HCT116 (cell line): ENCODE measurements around the gene FHIT. TPM values are rescaled to one million over a fixed set of nuclear protein-coding genes. Genes with fewer than 3 reads are reported as not detected.

ENCODE experiments used
- ATAC-seq: fragments of 200-7000 bp; cut with Tn5 transposase; 2 replicates; pipeline ENCODE4 v1.9.1; 2020; ENCODE audit warnings: mild to moderate bottlenecking, moderate library complexity
- BruUV-seq: library from RNA; stranded (reverse); fragments of 400-500 nt; replicated peaks from 2 replicates; lab custom pipeline; 2021; lab: Mats Ljungman, UMichigan
- CTCF ChIA-PET: fragments of 300-600 bp; sonication (Branson Sonifier 250); formaldehyde crosslinking; loops from one replicate; lab custom pipeline; 2021; ENCODE audit warnings: antibody characterized with exemption; lab: Charles Lee
- POLR2A ChIA-PET: fragments of 300-600, 350-600 bp; sonication (Branson Sonifier 250); formaldehyde crosslinking; loops from one replicate; lab custom pipeline; 2021; ENCODE audit warnings: antibody characterized with exemption; lab: Charles Lee
- RAD21 ChIA-PET, 2 experiments: fragments of 300-600 bp; sonication (Branson Sonifier 250); formaldehyde crosslinking; loops; one replicate each; lab custom pipeline; 2023; ENCODE audit warnings: low total read pairs in 2 of 2; ENCODE audit not compliant: uncharacterized antibody in 2 of 2, unreplicated experiment in 2 of 2, low non-redundant PET in 1 of 2; lab: Charles Lee
- DNase-seq: peaks from one replicate; pipeline ENCODE4 v3.0.0-alpha.2; 2010; ENCODE audit warnings: low read depth, low spot score
- H2AFZ ChIP-seq: fragments of 200-600 bp; shearing (Covaris generic), sonication (generic); 2 replicates; pipeline ENCODE4 v1.6.1; 2017; ENCODE audit warnings: low read depth, mixed run types, mixed read lengths, antibody characterized with exemption, low read length; ENCODE audit not compliant: poor library complexity, severe bottlenecking
- H3K27ac ChIP-seq: 2 replicates; pipeline ENCODE4 v1.5.1; 2012; ENCODE audit warnings: low read depth, low read length
- H3K27me3 ChIP-seq: fragments of 200-600 bp; sonication (generic); 2 replicates; pipeline ENCODE4 v1.6.1; 2016; ENCODE audit warnings: mixed run types, low read length, mixed read lengths; ENCODE audit not compliant: insufficient read depth
- H3K36me3 ChIP-seq, 2 experiments: fragments of 200-500 bp in 1 of 2; fragments of 200-600 bp in 1 of 2; sonication (Bioruptor generic) in 1 of 2; sonication (generic) in 1 of 2; 2 replicates each; pipeline versions ENCODE4 v1.5.1 to v1.6.1; 2014 to 2016; ENCODE audit warnings: low read length in 2 of 2, inconsistent platforms in 1 of 2, mixed read lengths in 1 of 2, mixed run types in 1 of 2; ENCODE audit not compliant: insufficient read depth in 2 of 2, control insufficient read depth in 1 of 2
- H3K4me1 ChIP-seq, 2 experiments: fragments of 200-600 bp in 1 of 2; sonication (generic) in 1 of 2; 2 replicates each; pipeline versions ENCODE4 v1.5.1 to v1.6.1; 2012 to 2017; ENCODE audit warnings: low read length in 2 of 2, inconsistent platforms in 1 of 2, mild to moderate bottlenecking in 1 of 2, mixed read lengths in 1 of 2, mixed run types in 1 of 2, moderate library complexity in 1 of 2; ENCODE audit not compliant: insufficient read depth in 2 of 2, control insufficient read depth in 1 of 2
- H3K4me2 ChIP-seq: fragments of 200-600 bp; sonication (generic); 2 replicates; pipeline ENCODE4 v1.6.1; 2017; ENCODE audit warnings: mixed run types, low read length, mixed read lengths
- H3K4me3 ChIP-seq, 2 experiments: fragments of 200-600 bp in 1 of 2; sonication (generic) in 1 of 2; replicated peaks in 1 of 2; 2 replicates each; pipeline ENCODE4 v1.5.1; 2011 to 2016; ENCODE audit warnings: low read length in 2 of 2, control low read depth in 1 of 2, low read depth in 1 of 2, mild to moderate bottlenecking in 1 of 2, mixed read lengths in 1 of 2, mixed run types in 1 of 2
- H3K79me2 ChIP-seq: fragments of 200-600 bp; sonication (generic); 2 replicates; pipeline ENCODE4 v1.6.1; 2017; ENCODE audit warnings: mild to moderate bottlenecking, mixed run types, low read length, moderate library complexity, mixed read lengths; ENCODE audit not compliant: insufficient read depth
- H3K9ac ChIP-seq: fragments of 200-600 bp; sonication (generic); 2 replicates; pipeline ENCODE4 v1.6.1; 2016; ENCODE audit warnings: low read length, mixed read lengths
- H3K9me2 ChIP-seq: fragments of 200-600 bp; sonication (generic), shearing (Covaris generic); 2 replicates; pipeline ENCODE4 v1.6.1; 2017; ENCODE audit warnings: mixed run types, mild to moderate bottlenecking, moderate library complexity; ENCODE audit not compliant: insufficient read depth
- H3K9me3 ChIP-seq, 2 experiments: fragments of 200-500 bp in 1 of 2; fragments of 200-600 bp in 1 of 2; sonication (Bioruptor generic) in 1 of 2; sonication (generic) in 1 of 2; 2 replicates each; pipeline ENCODE4 v1.6.1; 2014 to 2017; ENCODE audit warnings: low read length in 2 of 2, mixed read lengths in 2 of 2, inconsistent platforms in 1 of 2, low read depth in 1 of 2, mild to moderate bottlenecking in 1 of 2, mixed run types in 1 of 2, moderate library complexity in 1 of 2; ENCODE audit not compliant: control insufficient read depth in 1 of 2, insufficient read depth in 1 of 2
- H4K20me1 ChIP-seq: fragments of 200-600 bp; sonication (generic), shearing (Covaris generic); 2 replicates; pipeline ENCODE4 v1.6.1; 2017; ENCODE audit warnings: mixed run types, mild to moderate bottlenecking, moderate library complexity; ENCODE audit not compliant: insufficient read depth
- ATF3 ChIP-seq: IDR thresholded peaks from 2 replicates; pipeline ENCODE4 v1.6.1; 2012
- EGR1 ChIP-seq: IDR thresholded peaks from 2 replicates; pipeline ENCODE4 v1.6.1; 2012; ENCODE audit warnings: low read depth
- EZH2 ChIP-seq: fragments of 200-600 bp; sonication (generic); IDR thresholded peaks from 2 replicates; pipeline ENCODE4 v1.6.1; 2017; ENCODE audit warnings: antibody characterized with exemption, mixed run types
- EZH2phosphoT487 ChIP-seq: fragments of 200-600 bp; IDR thresholded peaks from 2 replicates; pipeline ENCODE4 v1.6.1; 2018; ENCODE audit warnings: antibody characterized with exemption, borderline replicate concordance
- FOSL1 ChIP-seq: IDR thresholded peaks from 2 replicates; pipeline ENCODE4 v1.6.1; 2012; ENCODE audit warnings: low read depth
- JUND ChIP-seq: IDR thresholded peaks from 2 replicates; pipeline ENCODE4 v1.6.1; 2012
- POLR2A ChIP-seq: IDR thresholded peaks from 2 replicates; pipeline ENCODE4 v1.7.0; 2011; ENCODE audit warnings: borderline replicate concordance; ENCODE audit not compliant: insufficient read depth, insufficient read length; ENCODE audit errors: extremely low read depth
- POLR2AphosphoS5 ChIP-seq: IDR thresholded peaks from 2 replicates; pipeline ENCODE4 v1.6.1; 2011; ENCODE audit warnings: mild to moderate bottlenecking, low read depth, low read length, moderate library complexity
- RAD21 ChIP-seq: IDR thresholded peaks from 2 replicates; pipeline ENCODE4 v1.6.1; 2012; ENCODE audit warnings: low read depth, mild to moderate bottlenecking
- SIN3A ChIP-seq: IDR thresholded peaks from 2 replicates; pipeline ENCODE4 v1.6.1; 2012; ENCODE audit warnings: low read depth
- SP1 ChIP-seq: IDR thresholded peaks from 2 replicates; pipeline ENCODE4 v1.6.1; 2012; ENCODE audit warnings: low read depth
- TCF7L2 ChIP-seq: IDR thresholded peaks from 2 replicates; pipeline ENCODE4 v1.7.0; 2011; ENCODE audit warnings: borderline replicate concordance, inconsistent platforms; ENCODE audit not compliant: insufficient read depth, insufficient read length; ENCODE audit errors: extremely low read depth
- ZFX ChIP-seq: fragments of 450-650 bp; IDR thresholded peaks from 2 replicates; pipeline ENCODE4 v1.6.1; 2017
- intact Hi-C: fragments of 100-400 bp; cut with micrococcal nuclease; formaldehyde crosslinking; loops from 2 replicates; pipeline ENCODE4 v1.10.0; 2022
- total RNA-seq: library from RNA; stranded (reverse); gene quantifications from one replicate; pipeline ENCODE4 v1.2.1, GENCODE V29; 2021; ENCODE audit not compliant: unreplicated experiment
- TF ChIP-seq, protein P1 (sequence below), 3 experiments: fragments of 200-600 bp in 1 of 3; sonication (generic) in 1 of 3; IDR thresholded peaks in 2 of 3; conservative IDR thresholded peaks in 1 of 3; 2 replicates each; pipeline ENCODE4 v1.5.1; 2012 to 2017; ENCODE audit warnings: low read depth in 2 of 3, low read length in 2 of 3, antibody characterized with exemption in 1 of 3, borderline replicate concordance in 1 of 3, control low read depth in 1 of 3, mild to moderate bottlenecking in 1 of 3, mixed read lengths in 1 of 3, mixed run types in 1 of 3, moderate library complexity in 1 of 3; ENCODE audit not compliant: insufficient read depth in 1 of 3
- TF ChIP-seq, protein P2 (sequence below): IDR thresholded peaks from 2 replicates; pipeline ENCODE4 v1.6.1; 2012; ENCODE audit warnings: low read depth

The FHIT gene
- total RNA-seq, 1 experiment from 2014 or later = 20.1 TPM

DNA sequence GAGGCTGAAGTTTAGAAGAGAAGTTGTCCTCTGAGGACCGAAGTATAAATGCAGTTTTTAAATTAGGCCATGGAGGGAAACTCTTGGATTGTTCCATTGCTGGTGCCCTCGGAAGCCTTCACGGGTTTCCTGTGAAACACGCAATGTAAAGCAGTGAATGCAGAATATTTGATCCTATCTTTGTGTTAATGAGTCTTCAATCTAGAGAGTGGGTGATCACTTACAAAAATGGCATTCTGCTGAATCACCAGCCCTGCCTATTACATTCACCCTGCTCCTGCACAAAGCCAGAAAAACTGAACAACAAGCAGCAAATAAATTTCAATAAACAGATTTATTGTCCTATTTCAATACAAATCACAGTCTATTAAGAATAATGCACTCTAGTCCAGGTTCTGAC, 1063.9 kb downstream of the FHIT start:
- H3K79me2 ChIP-seq = no peaks in the 10 kb centered on the region
- H3K4me3 ChIP-seq = no peak overlapping the region
- no peak overlapping the region for H3K27ac ChIP-seq
- TF ChIP-seq, protein P1, sequence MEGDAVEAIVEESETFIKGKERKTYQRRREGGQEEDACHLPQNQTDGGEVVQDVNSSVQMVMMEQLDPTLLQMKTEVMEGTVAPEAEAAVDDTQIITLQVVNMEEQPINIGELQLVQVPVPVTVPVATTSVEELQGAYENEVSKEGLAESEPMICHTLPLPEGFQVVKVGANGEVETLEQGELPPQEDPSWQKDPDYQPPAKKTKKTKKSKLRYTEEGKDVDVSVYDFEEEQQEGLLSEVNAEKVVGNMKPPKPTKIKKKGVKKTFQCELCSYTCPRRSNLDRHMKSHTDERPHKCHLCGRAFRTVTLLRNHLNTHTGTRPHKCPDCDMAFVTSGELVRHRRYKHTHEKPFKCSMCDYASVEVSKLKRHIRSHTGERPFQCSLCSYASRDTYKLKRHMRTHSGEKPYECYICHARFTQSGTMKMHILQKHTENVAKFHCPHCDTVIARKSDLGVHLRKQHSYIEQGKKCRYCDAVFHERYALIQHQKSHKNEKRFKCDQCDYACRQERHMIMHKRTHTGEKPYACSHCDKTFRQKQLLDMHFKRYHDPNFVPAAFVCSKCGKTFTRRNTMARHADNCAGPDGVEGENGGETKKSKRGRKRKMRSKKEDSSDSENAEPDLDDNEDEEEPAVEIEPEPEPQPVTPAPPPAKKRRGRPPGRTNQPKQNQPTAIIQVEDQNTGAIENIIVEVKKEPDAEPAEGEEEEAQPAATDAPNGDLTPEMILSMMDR (IDR thresholded peaks at IDR 0.05 in 2 of 3, conservative IDR thresholded peaks at IDR 0.05 in 1 of 3; ENCODE audit: borderline replicate concordance in 1 of 3, insufficient read depth in 1 of 3, low read depth in 2 of 3, low read length in 2 of 3) = no peak
- no peak for TF ChIP-seq POLR2AphosphoS5
- TF ChIP-seq TCF7L2 = no peak
- TF ChIP-seq EZH2 = no peak
- TF ChIP-seq SIN3A = no peak
- TF ChIP-seq, protein P2, sequence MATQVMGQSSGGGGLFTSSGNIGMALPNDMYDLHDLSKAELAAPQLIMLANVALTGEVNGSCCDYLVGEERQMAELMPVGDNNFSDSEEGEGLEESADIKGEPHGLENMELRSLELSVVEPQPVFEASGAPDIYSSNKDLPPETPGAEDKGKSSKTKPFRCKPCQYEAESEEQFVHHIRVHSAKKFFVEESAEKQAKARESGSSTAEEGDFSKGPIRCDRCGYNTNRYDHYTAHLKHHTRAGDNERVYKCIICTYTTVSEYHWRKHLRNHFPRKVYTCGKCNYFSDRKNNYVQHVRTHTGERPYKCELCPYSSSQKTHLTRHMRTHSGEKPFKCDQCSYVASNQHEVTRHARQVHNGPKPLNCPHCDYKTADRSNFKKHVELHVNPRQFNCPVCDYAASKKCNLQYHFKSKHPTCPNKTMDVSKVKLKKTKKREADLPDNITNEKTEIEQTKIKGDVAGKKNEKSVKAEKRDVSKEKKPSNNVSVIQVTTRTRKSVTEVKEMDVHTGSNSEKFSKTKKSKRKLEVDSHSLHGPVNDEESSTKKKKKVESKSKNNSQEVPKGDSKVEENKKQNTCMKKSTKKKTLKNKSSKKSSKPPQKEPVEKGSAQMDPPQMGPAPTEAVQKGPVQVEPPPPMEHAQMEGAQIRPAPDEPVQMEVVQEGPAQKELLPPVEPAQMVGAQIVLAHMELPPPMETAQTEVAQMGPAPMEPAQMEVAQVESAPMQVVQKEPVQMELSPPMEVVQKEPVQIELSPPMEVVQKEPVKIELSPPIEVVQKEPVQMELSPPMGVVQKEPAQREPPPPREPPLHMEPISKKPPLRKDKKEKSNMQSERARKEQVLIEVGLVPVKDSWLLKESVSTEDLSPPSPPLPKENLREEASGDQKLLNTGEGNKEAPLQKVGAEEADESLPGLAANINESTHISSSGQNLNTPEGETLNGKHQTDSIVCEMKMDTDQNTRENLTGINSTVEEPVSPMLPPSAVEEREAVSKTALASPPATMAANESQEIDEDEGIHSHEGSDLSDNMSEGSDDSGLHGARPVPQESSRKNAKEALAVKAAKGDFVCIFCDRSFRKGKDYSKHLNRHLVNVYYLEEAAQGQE = no peak
- TF ChIP-seq ZFX = no peak
- TF ChIP-seq POLR2A = no peak
- no peak for TF ChIP-seq SP1
- no peak for TF ChIP-seq JUND
- no peak for TF ChIP-seq RAD21
- no peak for TF ChIP-seq FOSL1
- no peak for TF ChIP-seq ATF3
- no peak for TF ChIP-seq EGR1
- no peak for TF ChIP-seq EZH2phosphoT487
- H3K4me2 ChIP-seq = no peak overlapping the region
- 0 out of 2 replicates have a peak, but pooled peaks cover 5% of the 10 kb centered on the region for H3K27me3 ChIP-seq
- no peaks in the 10 kb centered on the region for H3K4me1 ChIP-seq
- POLR2A ChIA-PET = no interaction called here
- RAD21 ChIA-PET = no interaction called here
- H3K36me3 ChIP-seq = no peaks in the 10 kb centered on the region
- H3K9me3 ChIP-seq = no peaks in the 10 kb centered on the region
- no peaks in the 10 kb centered on the region for H3K9me2 ChIP-seq
- no peak overlapping the region for H3K9ac ChIP-seq
- CTCF ChIA-PET = no interaction called here
- BruUV-seq = no TSS peak
- no peaks in the 10 kb centered on the region for H4K20me1 ChIP-seq
- intact Hi-C loops = no loop called here
- H2AFZ ChIP-seq = no peak overlapping the region
- ATAC-seq (no peak), DNase-seq (no peak)
